ENCODE results near the gene GAS7.
"Not testable (repeated sequence)": the region's sequence is repeated elsewhere in the genome, so short reads cannot be mapped to it uniquely, and the experiment has no call there.

Gene GAS7

DNA sequence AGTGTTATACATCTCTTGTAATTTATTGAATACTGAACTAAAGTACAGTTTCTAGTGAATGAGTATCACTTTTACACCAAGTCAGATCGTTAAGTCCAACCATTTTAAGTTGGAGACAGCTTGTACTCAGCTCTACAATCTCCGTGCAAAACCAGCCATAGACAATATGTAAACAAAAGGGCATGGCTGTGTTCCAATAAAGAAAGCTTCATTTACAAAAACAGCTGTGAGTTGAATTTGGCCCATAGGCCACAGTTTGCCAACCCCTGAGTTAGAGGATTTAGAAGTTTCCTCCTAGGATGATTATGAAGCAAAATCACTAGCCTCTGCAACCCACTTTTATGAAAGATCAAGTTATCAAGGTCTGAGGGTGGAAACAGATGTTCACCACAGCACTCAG is 187.7 kb downstream of the GAS7 start:
- no peak for DNase-seq

DNA sequence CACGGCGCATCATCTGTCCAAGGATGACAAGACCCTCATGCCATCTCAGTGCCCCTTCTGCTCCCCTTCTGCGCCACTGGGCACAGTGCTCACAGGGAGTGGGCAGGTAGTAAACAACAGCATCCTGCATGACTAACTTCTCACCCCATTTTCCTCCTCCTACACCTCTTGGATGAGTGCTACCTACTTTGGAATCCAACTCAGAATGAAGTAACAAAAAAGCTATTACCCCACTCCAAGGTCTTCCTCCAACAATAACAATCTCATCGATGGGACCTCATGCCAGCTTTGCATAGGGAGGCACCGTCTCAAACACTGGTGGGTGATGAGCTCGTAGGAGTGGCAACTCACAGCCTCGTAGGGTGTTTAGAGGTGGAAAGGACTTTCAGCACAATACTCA is 194.7 kb downstream of the GAS7 start:
- DNase-seq = no peak

DNA sequence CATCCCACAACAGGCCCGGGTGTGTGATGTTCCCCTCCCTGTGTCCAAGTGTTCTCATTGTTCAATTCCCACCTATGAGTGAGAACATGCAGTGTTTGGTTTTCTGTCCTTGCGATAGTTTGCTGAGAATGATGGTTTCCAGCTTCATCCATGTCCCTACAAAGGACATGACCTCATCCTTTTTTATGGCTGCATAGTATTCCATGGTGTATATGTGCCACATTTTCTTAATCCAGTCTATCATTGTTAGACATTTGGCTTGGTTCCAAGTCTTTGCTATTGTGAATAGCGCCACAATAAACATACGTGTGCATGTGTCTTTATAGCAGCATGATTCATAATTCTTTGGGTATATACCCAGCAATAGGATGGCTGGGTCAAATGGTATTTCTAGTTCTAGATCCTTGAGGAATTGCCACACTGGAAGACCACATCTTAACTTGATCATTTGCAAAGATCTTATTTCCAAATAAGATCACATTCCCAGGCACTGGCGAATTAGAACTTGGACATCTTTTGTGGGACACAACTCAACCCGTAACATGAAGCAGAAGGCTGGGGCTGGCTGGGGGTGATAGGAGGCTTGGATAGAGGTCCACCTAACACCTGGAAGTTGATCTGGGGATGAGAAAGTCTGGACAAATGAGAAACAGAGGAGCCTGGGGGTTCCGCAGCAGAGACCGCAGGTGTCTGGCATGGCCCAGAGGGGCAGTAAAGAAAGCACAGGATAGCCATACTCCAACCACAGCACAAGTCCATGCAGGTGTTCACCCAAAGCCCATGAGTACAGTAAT is 195.6 kb downstream of the GAS7 start:
- DNase-seq = not testable (repeated sequence)

DNA sequence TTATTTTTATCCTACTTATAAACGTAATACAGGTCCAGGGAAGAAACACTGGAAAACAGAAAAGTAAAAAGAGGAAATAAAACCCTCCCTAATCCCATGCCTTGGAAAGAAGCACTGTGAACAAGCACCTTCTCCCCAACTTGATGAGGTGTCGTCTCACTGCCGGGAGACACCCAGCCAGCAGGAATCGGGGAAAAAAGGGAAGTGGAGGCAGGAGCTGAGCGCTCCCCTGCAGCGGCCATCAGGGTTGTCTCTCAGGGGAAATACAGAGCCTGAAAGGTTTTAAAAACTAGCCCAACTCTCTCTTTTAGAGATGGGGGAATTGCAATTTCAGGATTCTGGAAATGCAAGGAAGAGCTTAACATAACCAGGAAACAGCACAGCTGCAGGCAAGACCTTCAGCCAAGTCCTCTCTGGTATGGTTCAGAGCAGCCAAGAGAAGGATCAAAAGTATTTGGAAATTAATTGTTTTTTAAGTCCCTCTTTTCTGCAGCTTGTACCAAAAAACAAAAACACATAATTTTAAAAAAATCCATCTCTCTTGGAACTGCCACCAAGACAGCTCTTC is 197.0 kb downstream of the GAS7 start:
- DNase-seq = no peak

DNA sequence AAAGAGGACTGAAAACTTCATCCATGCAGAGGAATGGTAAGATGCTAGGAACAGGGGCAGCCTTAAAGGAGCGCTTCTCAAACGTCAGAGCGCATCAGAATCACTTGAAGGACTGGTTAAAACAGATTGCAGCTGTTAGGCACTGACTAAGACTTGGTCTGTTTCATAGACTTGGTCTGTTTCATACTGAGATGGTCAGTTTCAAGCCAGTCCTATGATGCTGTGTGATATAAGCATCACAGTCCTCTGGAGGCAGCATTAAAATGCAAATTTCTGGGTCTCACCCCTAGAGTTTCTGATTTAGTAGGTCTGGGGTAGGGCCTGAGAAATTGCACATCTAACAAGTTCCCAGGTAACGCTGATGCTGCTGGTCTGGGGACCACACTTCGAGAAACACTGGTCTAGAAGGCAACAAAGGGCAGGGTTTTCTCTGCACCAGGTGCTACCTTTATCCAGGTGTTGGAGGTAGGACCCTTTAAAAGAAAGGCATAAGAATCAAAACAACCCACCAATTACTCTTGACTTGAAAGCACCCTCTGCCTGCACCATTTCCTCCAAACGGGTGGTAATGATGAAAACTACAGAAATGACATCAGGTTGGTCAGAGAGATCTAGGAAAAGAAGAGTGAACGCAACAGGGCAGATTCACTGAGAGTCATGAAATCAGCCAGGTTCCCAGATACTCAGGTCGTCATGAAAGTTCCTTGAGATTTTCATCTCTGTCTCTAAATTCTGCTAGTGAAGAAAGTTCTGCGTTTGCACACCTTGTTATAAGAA is 198.3 kb downstream of the GAS7 start:
- no peak for DNase-seq

DNA sequence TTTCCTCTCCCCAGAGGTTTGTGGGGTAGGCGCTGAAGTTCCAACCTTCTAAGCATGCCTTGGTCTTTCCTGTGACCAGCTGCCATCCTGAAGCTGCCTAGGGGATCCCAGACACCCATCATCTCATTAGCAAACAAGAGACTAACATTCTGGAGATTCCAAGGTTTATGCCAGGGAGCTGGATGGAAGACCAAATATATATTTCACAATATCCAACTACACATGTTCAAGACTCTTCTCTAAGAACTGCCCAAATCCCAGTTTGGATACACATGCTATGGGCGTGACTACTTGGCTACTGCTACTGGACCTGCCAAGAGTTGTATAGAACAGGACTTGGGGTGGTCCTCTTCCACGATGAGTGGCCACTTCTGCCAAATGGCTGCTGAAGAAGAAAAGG is 200.3 kb downstream of the GAS7 start:
- no peak for DNase-seq

DNA sequence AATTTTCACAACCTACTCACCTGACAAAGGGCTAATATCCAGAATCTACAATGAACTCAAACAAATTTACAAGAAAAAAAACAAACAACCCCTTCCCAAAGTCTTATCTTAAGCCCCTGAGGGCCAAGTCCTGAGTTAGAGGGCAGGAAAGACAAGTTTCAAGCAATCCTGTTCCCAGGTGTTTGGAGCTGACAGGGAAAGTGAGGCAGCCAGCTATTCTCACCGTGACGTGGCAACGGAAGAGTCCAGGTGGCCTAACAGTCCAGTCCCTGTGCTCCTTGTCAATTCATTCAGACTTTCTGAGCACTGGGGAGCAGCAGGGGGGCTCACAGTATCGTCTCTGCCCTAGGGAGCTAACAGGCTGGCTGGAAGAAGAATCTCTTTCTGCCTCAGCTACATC is 203.6 kb downstream of the GAS7 start:
- DNase-seq = no peak

DNA sequence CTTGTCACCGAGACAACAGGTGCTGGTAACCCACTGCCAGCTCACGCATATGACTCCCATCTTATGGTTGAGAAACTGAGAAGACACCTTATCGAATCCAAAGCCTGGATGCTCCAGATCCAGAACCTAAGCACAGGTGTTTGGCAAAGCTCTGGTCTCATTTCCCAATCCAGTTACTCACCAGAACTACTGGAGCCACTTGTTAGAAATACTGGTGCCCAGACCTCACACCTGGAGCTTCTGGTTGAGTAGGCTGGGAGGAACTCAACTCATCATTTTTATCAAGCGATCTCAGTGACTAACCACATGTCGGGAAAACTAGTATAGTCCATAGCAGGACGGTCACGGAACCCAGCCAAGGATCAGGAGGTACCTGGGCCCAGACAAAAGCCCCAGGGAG is 206.6 kb downstream of the GAS7 start:
- DNase-seq = no peak

DNA sequence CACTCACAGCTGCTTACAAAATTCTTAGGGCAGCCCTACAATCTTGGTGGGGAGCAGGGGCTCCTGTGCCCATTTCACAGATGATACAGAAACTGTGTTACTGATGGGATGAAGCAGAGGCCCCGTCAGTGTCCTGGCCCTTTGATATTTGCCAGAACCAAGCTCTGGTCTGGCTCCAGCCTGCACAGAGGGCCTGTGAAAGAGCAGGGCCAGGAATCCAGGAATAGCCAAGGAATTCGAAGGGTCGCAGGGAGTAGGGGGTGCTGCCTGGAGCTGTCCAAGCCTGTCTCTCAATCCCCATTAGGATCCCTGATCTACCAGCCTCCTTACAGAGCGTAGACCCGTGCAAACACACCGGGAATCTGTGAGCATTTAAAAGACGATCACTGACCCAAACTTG is 207.1 kb downstream of the GAS7 start:
- DNase-seq = no peak

DNA sequence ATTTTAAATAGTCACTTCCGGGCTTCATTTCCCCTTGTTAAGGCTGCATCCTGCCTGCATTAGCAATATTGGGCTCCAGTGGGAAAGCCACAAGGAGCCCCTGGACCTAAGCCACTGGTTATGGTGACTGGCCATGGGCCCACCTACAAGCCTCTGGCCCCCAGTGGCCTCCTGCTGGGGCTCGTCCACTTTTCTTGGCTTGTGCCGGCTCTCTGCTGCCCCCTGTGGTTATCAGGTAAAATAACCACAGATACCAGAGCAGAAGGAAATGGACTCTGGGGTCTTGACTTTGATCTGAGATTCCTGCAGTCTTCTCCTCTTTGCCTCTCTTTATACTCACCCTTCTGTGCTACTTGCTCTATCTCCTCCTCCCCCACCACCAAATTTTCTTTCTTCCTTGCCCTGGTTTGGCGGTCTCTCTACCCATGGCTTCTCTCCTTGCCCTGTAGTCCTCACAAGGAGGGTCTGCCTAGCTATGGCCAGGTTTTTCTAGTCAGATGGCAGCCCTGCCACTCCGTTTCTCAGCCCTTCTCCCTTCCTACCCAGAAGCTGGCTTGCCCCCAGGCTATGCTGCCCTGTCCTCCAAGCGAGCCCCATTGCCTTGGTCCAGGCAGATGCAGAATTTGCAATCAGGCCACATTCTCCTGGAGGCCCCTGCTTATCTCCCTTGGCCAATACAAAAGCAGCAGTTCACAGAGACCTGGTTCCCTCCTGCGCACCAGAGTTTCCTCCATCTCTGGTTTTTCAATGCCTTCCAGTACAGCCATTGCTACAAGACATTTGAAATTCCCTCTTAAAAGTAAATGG is 210.4 kb downstream of the GAS7 start:
- no peak for DNase-seq

DNA sequence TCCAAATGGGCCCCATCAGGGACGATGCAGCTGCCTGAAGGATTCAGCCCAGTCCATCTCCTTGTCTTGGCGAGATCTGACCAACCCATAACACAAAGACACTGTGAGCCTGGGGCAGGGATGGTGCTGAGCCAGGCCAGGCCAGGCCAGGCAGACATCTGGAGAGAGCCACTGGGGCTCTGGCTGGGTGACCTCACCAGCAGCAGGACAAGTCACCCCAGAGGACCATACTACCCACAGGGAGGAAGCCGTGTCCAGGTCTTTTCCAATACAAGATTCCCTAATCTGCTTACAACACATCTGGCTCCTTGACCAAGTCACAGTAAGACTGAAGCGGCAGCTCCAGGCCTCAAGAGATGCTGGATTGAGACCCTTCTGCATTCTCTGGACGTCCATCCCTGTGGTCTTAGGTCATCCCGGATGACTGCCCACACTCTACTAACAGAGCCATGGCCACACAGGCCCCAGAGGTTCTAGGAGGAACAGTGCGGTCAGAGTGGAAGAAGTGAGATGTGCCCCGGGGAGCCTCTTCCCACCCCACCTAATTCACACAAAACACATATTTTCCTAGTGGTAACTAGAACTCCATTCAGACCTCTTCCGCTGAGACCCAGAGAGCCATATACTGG is 211.5 kb downstream of the GAS7 start:
- DNase-seq = no peak

DNA sequence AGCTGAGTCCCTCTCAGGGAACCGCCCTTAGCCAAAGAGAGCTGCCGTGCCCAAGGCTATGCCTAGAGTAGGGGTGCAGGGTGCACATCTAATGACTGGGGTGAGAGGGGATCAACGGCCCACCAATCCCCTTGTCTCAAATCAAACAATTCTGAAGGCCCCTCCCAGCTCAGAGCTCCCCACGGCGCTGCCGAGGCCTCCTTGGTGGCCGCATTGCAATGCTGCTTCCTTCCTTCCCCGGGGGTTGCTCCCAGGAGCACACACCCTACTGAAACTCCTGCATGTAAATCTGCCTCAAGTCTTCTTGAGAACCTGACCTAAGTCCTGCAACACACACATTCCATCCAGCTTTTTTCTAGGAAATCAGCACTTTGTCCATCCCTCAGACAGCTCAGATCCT is 212.8 kb downstream of the GAS7 start:
- DNase-seq = no peak

DNA sequence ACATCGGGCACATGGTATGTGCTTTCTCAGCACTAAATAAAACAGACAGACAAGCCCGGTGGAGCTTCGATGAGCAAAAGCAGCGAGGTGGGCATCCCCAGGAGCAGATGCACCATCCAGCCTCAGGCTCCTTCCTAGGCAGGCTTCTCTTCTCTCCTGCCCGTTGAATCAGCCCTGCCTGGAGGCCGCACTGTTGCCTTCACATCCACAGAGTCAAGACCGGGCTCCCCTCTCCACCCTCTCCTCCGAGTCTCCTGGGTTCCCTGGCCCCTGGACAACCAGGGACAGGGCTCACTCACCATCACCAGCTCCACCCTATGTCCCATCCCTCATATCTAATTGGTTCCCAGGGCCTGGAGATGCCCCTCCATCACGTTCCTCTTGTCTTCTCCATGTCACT is 213.6 kb downstream of the GAS7 start:
- no peak for DNase-seq

DNA sequence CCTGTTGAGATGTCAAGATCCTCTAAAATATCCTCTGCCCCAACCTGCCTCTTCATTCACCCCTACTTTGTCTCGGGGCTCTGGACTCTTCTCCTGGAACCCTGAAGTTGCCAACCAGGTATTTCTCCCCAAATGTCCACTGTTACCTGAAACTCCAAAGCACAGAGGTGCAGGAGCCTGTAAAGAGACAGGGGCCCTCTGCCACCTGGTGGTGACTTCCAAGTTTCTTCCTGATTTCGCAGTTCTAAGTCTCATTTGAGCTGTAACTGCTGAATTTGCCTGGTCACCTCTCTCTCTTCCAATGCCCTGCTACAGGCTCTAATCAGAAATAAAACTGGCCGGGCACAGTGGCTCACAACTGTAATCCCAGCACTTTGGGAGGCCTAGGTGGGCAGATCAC is 216.2 kb downstream of the GAS7 start:
- no peak for DNase-seq

DNA sequence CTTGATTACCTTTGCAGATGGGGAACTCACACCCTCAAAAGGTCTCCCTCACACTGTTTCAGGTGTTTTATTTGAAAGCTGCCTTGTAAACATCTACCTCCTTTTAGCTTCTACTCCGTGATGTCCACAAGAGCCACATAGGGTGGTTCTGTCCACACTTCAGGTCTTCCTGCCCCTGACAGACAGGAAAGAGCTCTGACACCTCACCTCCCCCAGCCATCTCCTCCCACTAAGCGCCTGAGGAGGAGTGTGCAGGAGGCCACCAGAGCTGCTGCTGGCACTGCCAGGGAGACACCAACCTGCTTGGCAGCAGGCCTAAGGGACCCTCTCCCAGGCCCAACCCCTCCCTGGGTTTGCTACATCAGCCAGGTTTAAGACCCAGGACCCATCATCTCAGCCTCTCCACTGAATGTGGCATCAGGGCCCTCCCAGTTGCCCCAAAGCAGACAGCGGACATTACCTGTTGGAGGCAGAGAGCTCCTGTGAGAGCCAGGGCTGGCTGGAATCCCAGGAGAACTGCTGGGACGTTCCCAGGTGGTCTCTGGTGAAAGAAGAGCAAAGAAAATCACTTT is 217.0 kb downstream of the GAS7 start:
- no peak for DNase-seq

DNA sequence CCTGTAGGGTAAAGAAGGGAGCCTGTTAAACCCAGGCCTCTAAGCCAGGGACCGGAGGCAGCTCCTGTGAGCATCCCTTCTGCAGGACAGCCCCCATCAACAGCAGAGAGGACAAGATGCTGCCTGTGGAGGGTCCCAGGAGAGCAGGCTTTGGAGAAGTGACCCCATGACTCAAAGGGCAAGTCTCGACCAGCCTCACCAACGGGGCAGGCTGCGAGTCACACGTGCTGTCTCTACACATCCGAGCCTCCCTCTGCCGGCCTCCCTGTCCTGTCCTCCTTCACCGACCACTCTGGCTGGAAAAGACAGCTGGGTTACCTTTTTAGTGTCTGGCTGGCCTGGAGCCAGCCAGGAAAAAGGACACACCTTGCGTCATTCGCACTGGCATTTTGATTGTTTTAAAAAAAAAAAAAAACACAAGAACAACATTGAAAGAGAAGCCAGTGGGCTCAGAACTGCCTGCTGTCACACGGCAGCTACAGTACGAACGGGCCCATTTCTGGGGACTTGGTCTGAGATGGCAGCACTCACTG is 218.9 kb downstream of the GAS7 start:
- DNase-seq = no peak

DNA sequence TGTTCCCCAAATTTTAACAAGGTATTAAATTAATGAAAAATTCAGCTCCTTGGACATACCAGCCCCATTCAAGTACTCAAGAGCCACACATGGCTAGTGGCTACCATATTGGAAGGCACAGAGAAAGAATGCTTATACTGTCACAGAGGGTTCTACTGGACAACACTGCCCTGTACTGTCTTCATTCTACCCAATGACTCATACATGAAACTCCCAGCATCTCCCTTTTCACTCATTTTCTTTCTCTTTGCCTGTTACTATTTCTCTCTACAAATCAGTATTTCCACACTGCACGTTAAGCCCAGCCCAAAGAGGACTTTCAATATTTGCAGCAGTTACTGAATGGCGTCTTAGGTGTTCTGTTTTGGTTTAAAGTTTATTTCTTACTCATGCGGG is 221.2 kb downstream of the GAS7 start:
- no peak for DNase-seq

DNA sequence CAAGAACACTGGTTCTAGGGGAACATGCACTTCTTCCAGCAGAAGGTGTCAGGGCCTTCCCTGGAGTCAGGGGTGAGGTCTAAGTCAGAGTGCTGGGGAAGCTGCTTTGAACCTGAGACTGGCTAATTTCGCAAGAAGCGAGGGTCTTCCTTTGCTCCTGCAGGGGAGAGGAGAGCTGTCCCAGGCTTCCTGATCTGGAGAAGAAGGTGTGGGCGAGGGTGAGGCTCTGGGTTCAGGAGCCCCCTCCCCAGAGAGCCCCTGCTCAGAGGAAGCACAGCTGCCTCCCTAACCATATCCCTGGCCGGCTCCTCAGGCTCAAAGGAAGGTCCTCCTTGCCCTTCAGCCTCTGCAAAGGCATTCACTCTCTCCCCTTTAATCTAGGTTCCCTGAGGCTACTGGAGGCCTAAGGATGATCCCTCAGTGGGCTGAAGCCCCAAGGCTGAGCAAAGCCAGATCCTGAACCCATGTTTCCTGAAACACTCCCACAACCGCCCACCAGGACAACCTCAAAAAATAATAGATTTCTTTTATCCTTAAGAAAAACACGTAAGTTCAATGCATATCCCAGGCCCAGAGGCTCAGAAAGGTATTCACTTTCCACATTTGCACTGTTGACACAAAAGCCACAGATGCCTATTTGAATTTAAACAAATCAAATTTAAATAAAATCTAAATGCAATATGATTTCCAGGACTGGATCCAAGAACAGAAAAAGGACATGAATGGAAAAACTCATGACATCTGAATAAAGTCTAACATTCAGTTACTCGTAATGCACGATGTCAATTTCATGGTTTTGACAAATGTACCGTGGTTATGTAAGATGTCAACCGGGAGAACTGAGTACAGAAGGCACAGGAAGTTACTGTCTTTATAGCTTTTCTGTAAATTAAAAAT is 221.9 kb downstream of the GAS7 start:
- no peak for DNase-seq

DNA sequence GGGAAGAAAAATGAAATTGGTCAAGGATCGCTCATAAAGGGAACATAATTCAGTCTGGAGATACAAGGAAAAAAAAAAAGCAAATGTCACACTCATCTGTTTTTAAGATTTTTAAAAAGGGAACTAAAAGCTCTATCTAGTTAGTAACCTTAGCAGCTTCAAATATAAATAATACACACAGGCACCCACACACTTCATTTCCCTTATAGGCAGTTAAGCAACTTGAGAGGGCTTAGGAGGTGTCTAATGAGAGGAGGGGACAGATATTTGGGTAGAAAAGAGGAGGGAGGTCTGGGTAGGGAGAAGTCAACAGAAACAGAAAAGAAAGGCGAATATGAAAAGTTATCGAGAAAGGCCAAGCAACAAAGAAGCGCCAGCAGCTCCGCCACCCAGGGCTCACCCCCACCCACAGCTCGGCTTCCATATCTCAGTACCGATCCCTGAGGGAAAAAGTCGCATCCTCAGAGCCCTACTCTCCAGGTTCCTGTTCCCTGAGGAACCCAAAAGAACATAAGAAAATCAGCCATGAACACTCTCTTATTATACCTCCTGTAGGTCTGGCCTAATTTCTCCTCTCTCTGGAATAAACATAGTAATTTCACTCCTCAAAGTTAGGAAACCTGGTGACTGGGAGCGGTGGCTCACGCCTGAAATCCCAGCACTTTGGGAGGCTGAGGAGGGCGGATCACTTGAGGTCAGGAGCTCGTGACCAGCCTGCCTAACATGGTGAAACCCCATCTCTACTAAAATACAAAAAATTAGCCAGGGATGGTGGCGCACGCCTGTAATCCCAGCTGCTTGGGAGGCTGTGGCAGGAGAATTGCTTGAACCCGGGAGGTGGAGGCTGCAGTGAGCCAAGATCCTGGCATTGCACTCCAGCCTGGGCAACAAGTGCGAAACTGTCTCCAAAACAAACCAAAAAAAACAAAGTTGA is 223.7 kb downstream of the GAS7 start:
- no peak for DNase-seq

Data from activated effector memory CD4-positive, alpha-beta T cell treated with anti-CD3 and anti-CD28 coated beads, Interleukin-2, amount 50 U/mL, for 16 hours (primary cell).